CD1c-positive myeloid dendritic cell (primary cell): Measurements from ENCODE around the gene HSPH1.
"Not testable (repeated sequence)": the region's sequence is repeated elsewhere in the genome, so short reads cannot be mapped to it uniquely, and the experiment has no call there.

Experiments
- DNase-seq: peaks from one replicate; pipeline ENCODE4 v3.0.0-alpha.2; 2016; ENCODE audit errors: extremely low spot score

Gene HSPH1

GRCh38 chr13:31131470-31131961 lies 30.2 kb downstream of the HSPH1 start:
- no peak for DNase-seq

GRCh38 chr13:31129419-31129818 lies 32.3 kb downstream of the HSPH1 start:
- no peak for DNase-seq

- no peak for DNase-seq
Measured at GRCh38 chr13:31124204-31124603, 37.5 kb downstream of the HSPH1 start.

GRCh38 chr13:31122544-31123260 lies 39.0 kb downstream of the HSPH1 start:
- no peak for DNase-seq

- DNase-seq: no peak
Measured at GRCh38 chr13:31122143-31122542, 39.6 kb downstream of the HSPH1 start.

- peak; percentile 18 for DNase-seq
Measured at GRCh38 chr13:31121379-31122140, 40.1 kb downstream of the HSPH1 start.

GRCh38 chr13:31119966-31120700 lies 41.6 kb downstream of the HSPH1 start:
- no peak for DNase-seq

GRCh38 chr13:31119526-31119925 lies 42.2 kb downstream of the HSPH1 start:
- no peak for DNase-seq

- DNase-seq: no peak
Measured at GRCh38 chr13:31116224-31116623, 45.5 kb downstream of the HSPH1 start.

- no peak for DNase-seq
Measured at GRCh38 chr13:31115616-31116015, 46.1 kb downstream of the HSPH1 start.

- DNase-seq: no peak
Measured at GRCh38 chr13:31114641-31115040, 47.1 kb downstream of the HSPH1 start.

GRCh38 chr13:31111136-31111535 lies 50.6 kb downstream of the HSPH1 start:
- peak; percentile 53 for DNase-seq

GRCh38 chr13:31110617-31111016 lies 51.1 kb downstream of the HSPH1 start:
- no peak for DNase-seq

GRCh38 chr13:31110169-31110568 lies 51.5 kb downstream of the HSPH1 start:
- DNase-seq: no peak

GRCh38 chr13:31107109-31107508 lies 54.6 kb downstream of the HSPH1 start:
- no peak for DNase-seq

- DNase-seq: no peak
Measured at GRCh38 chr13:31105856-31106255, 55.8 kb downstream of the HSPH1 start.

GRCh38 chr13:31105020-31105795 lies 56.5 kb downstream of the HSPH1 start:
- no peak for DNase-seq

GRCh38 chr13:31102905-31103304 lies 58.8 kb downstream of the HSPH1 start:
- DNase-seq: no peak

GRCh38 chr13:31101472-31102170 lies 60.1 kb downstream of the HSPH1 start:
- DNase-seq: no peak

- no peak for DNase-seq
Measured at GRCh38 chr13:31100721-31101120, 61.0 kb downstream of the HSPH1 start.

- not testable (repeated sequence) for DNase-seq
Measured at GRCh38 chr13:31097911-31098434, 63.7 kb downstream of the HSPH1 start.
